HepG2 (cell line): ENCODE results near the gene STRN3. TPM values are rescaled to one million over a fixed set of nuclear protein-coding genes. Genes with fewer than 3 reads are reported as not detected.

Source experiments
- ATAC-seq: fragments of 200-7000 bp; cut with Tn5 transposase; 3 replicates; pipeline ENCODE4 v1.9.1; 2020; ENCODE audit warnings: mild to moderate bottlenecking, moderate library complexity
- BruUV-seq: library from RNA; stranded (reverse); fragments of 400-500 nt; replicated peaks from 2 replicates; lab custom pipeline; 2021; lab: Mats Ljungman, UMichigan
- CTCF ChIA-PET: fragments of 300-600 bp; formaldehyde crosslinking; extraction: SDS; loops from one replicate; lab custom pipeline; 2021; ENCODE audit warnings: low total read pairs, inconsistent platforms, low intra/inter-chr PET ratio; lab: Yijun Ruan, JAX
- POLR2A ChIA-PET: fragments of 350-600 bp; sonication (Branson Sonifier 250); formaldehyde crosslinking; loops from one replicate; lab custom pipeline; 2020; ENCODE audit warnings: antibody characterized with exemption, inconsistent platforms; lab: Yijun Ruan, JAX
- DNase-seq: peaks from one replicate; pipeline ENCODE4 v3.0.0-alpha.2; 2015; ENCODE audit warnings: low spot score
- FAIRE-seq: peaks from 3 replicates; lab custom pipeline; 2011; peaks lifted over from hg19 to GRCh38; lab: Jason Lieb, UNC
- H2AFZ ChIP-seq: one replicate; pipeline ENCODE4 v1.6.1; 2011; ENCODE audit warnings: low read length, inconsistent platforms
- H3K27ac ChIP-seq: fragments of 300-600 bp; 3 replicates; pipeline ENCODE4 v1.8.0; 2011; ENCODE audit warnings: mixed run types, mild to moderate bottlenecking, mixed read lengths, low read length, inconsistent platforms; ENCODE audit not compliant: insufficient read depth; ENCODE audit errors: extremely low read length
- H3K27me3 ChIP-seq, 2 experiments: fragments of 200-600 bp in 1 of 2; 2 replicates in 1 of 2; 3 replicates in 1 of 2; pipeline versions ENCODE4 v1.6.0 to v1.8.0; 2011; ENCODE audit warnings: low read length in 2 of 2, mild to moderate bottlenecking in 2 of 2, moderate library complexity in 2 of 2, inconsistent platforms in 1 of 2; ENCODE audit not compliant: insufficient read depth in 2 of 2, control insufficient read depth in 1 of 2
- H3K36me3 ChIP-seq, 2 experiments: fragments of 200-600 bp in 1 of 2; replicated peaks in 1 of 2; 2 replicates in 1 of 2; 3 replicates in 1 of 2; pipeline versions ENCODE4 v1.5.1 to v1.8.0; 2011; ENCODE audit warnings: low read length in 2 of 2, inconsistent platforms in 1 of 2; ENCODE audit not compliant: insufficient read depth in 2 of 2, control insufficient read depth in 1 of 2
- H3K4me1 ChIP-seq: 2 replicates; pipeline ENCODE4 v1.5.1; 2012; ENCODE audit warnings: low read length, inconsistent platforms; ENCODE audit not compliant: insufficient read depth
- H3K4me2 ChIP-seq: 2 replicates; pipeline ENCODE4 v1.6.0; 2011; ENCODE audit warnings: low read depth, low read length, inconsistent platforms
- H3K4me3 ChIP-seq, 3 experiments: fragments of 200-600 bp in 1 of 3; sonication (generic), shearing (Covaris generic) in 1 of 3; replicated peaks in 1 of 3; 2 replicates each; pipeline ENCODE4 v1.5.1; 2011 to 2016; ENCODE audit warnings: low read length in 3 of 3, inconsistent platforms in 2 of 3, low read depth in 2 of 3, mild to moderate bottlenecking in 2 of 3, control low read depth in 1 of 3, mixed read lengths in 1 of 3; ENCODE audit not compliant: insufficient read depth in 1 of 3
- H3K79me2 ChIP-seq: one replicate; pipeline ENCODE4 v1.6.1; 2011; ENCODE audit warnings: low read length, inconsistent platforms; ENCODE audit not compliant: insufficient read depth
- H3K9ac ChIP-seq: 2 replicates; pipeline ENCODE4 v1.6.0; 2011; ENCODE audit warnings: mild to moderate bottlenecking, low read depth, low read length, inconsistent platforms; ENCODE audit not compliant: insufficient read depth
- H3K9me3 ChIP-seq: 2 replicates; pipeline ENCODE4 v1.5.1; 2012; ENCODE audit warnings: mild to moderate bottlenecking, low read length
- H4K20me1 ChIP-seq: 2 replicates; pipeline ENCODE4 v1.6.0; 2011; ENCODE audit warnings: inconsistent platforms, mild to moderate bottlenecking, low read length, moderate library complexity; ENCODE audit not compliant: insufficient read depth
- ARID5B ChIP-seq: IDR thresholded peaks from 2 replicates; pipeline ENCODE4 v1.4.0; 2020; ENCODE audit warnings: mild to moderate bottlenecking, missing genetic modification reagents
- DMTF1 ChIP-seq: sonication (generic); formaldehyde crosslinking; IDR thresholded peaks from 2 replicates; pipeline ENCODE4 v1.4.0; 2020; ENCODE audit warnings: mild to moderate bottlenecking, missing genetic modification reagents
- ESRRA ChIP-seq: sonication (generic); formaldehyde crosslinking; IDR thresholded peaks from 2 replicates; pipeline ENCODE4 v1.5.1; 2020; ENCODE audit warnings: mild to moderate bottlenecking, low read depth, missing genetic modification reagents
- KDM6A ChIP-seq: IDR thresholded peaks from 2 replicates; pipeline ENCODE4 v1.6.1; 2016; ENCODE audit warnings: low read depth
- NKX3-1 ChIP-seq: sonication (generic); formaldehyde crosslinking; IDR thresholded peaks from 2 replicates; pipeline ENCODE4 v1.5.0; 2020; ENCODE audit warnings: missing genetic modification reagents
- NR2F1 ChIP-seq, 2 experiments: fragments of 450-650 bp in 1 of 2; formaldehyde crosslinking in 1 of 2; IDR thresholded peaks; 2 replicates each; pipeline versions ENCODE4 v1.5.0 to v1.6.1; 2016 to 2020; ENCODE audit warnings: mild to moderate bottlenecking in 1 of 2, missing compliant biosample characterization in 1 of 2, missing genetic modification reagents in 1 of 2, moderate library complexity in 1 of 2
- PHF8 ChIP-seq: sonication (generic); formaldehyde crosslinking; IDR thresholded peaks from 2 replicates; pipeline ENCODE4 v1.5.0; 2020; ENCODE audit warnings: missing genetic modification reagents
- PITX1 ChIP-seq: sonication (generic); formaldehyde crosslinking; IDR thresholded peaks from 2 replicates; pipeline ENCODE4 v1.5.1; 2020; ENCODE audit warnings: mild to moderate bottlenecking, missing genetic modification reagents
- REXO4 ChIP-seq: sonication (generic); formaldehyde crosslinking; IDR thresholded peaks from 2 replicates; pipeline ENCODE4 v1.8.0; 2022; ENCODE audit warnings: missing genetic modification reagents, mild to moderate bottlenecking, borderline replicate concordance
- SMAD1 ChIP-seq: sonication (generic); formaldehyde crosslinking; IDR thresholded peaks from 2 replicates; pipeline ENCODE4 v1.4.0; 2020; ENCODE audit warnings: missing genetic modification reagents, low read depth, mild to moderate bottlenecking, borderline replicate concordance
- SMAD9 ChIP-seq: sonication (generic); formaldehyde crosslinking; IDR thresholded peaks from 2 replicates; pipeline ENCODE4 v1.5.1; 2020; ENCODE audit warnings: mild to moderate bottlenecking, missing genetic modification reagents
- ZNF263 ChIP-seq: sonication (generic); formaldehyde crosslinking; IDR thresholded peaks from 2 replicates; pipeline ENCODE4 v1.4.0; 2020; ENCODE audit warnings: missing genetic modification reagents
- ZNF383 ChIP-seq: sonication (generic); formaldehyde crosslinking; IDR thresholded peaks from 2 replicates; pipeline ENCODE4 v1.4.0; 2020; ENCODE audit warnings: missing genetic modification reagents, mild to moderate bottlenecking, borderline replicate concordance
- ZNF546 ChIP-seq: sonication (generic); formaldehyde crosslinking; conservative IDR thresholded peaks from 2 replicates; pipeline ENCODE4 v1.8.1; 2023; ENCODE audit warnings: mild to moderate bottlenecking, missing genetic modification reagents
- ZNF607 ChIP-seq: sonication (generic); formaldehyde crosslinking; IDR thresholded peaks from 2 replicates; pipeline ENCODE4 v1.5.1; 2020; ENCODE audit warnings: missing genetic modification reagents, mild to moderate bottlenecking, borderline replicate concordance
- ZNF766 ChIP-seq: sonication (generic); formaldehyde crosslinking; IDR thresholded peaks from 2 replicates; pipeline ENCODE4 v1.5.0; 2020; ENCODE audit warnings: missing genetic modification reagents, borderline replicate concordance
- WGBS: methylation state at CpG from one replicate; pipeline ENCODE4 v1.1.6; 2017; ENCODE audit warnings: low lambda C conversion rate; 5-methylcytosine and 5-hydroxymethylcytosine counted together
- in situ Hi-C: cut with HindIII; loops from 2 replicates; pipeline ENCODE4 v1.10.0; 2017; ENCODE audit warnings: low pct_unique_long_range_greater_than_20kb; ENCODE audit not compliant: extremely low pct_ligation_motif_present
- intact Hi-C: fragments of 100-400 bp; cut with micrococcal nuclease; formaldehyde crosslinking; loops from one replicate; pipeline ENCODE4 v1.10.0; 2022; ENCODE audit not compliant: unreplicated experiment
- polyA plus RNA-seq, 8 experiments: library from polyadenylated mRNA; depleted of rRNA in 3 of 8; stranded (reverse) in 7 of 8; unstranded in 1 of 8; fragments of >200 nt; fragmentation: Illumina TruSeq in 4 of 8; extraction: Trizol in 4 of 8; gene quantifications; 2 replicates each; pipeline versions ENCODE4 v1.2.1 to v1.2.3, GENCODE V29; 2011 to 2016; ENCODE audit warnings: low read depth in 4 of 8, missing spikeins in 1 of 8, mixed read lengths in 1 of 8; ENCODE audit not compliant: insufficient read depth in 1 of 8
- total RNA-seq, 5 experiments: library from RNA; depleted of rRNA; stranded (reverse); fragments of >200 nt; fragmentation: Illumina TruSeq; extraction: Trizol; gene quantifications; 2 replicates each; pipeline ENCODE4 v1.2.3, GENCODE V29; 2016; ENCODE audit warnings: low read depth in 1 of 5

The STRN3 gene
- total and polyA plus RNA-seq, 2 of the 13 experiments (the other 11 are each of a cell fraction or from before 2014, with no cell fraction given): 49.4 to 123 TPM

GRCh38 chr14:31026450-31027235, 464 bp upstream of the STRN3 start:
- H3K36me3 ChIP-seq: peaks cover 1 to 3% of the 10 kb centered on the region in 2 experiments; a peak in 4 of 5 replicates
- ChIA-PET POLR2A (interaction anchor here (0.6 to 5.1 kb wide), 54 partner anchors 7 to 431 kb away, joined by 3 to 126 read pairs (median 8); partner anchors contain the start of genes COCH, DTD2, HEATR5A and HECTD1), CTCF (interaction anchor here (0.8 kb wide), 1 partner anchor 55 kb away, joined by 3 read pairs; no protein-coding TSS in a partner anchor)
- peak overlapping the region; percentile 96 to 97 (median 96) for H3K4me3 ChIP-seq
- peak; percentile 99 for DNase-seq
- in situ Hi-C loops: loop anchor here (10.0 kb wide), 1 partner anchor 58 kb away; no protein-coding TSS in a partner anchor
- no peaks in the 10 kb centered on the region for H3K9me3 ChIP-seq
- H3K4me1 ChIP-seq: peaks cover 73% of the 10 kb centered on the region
- peaks cover 51% of the 10 kb centered on the region for H3K79me2 ChIP-seq
- no TSS peak for BruUV-seq
- intact Hi-C loops: loop anchor here (1.0 to 5.0 kb wide), 6 partner anchors 8 to 181 kb away; partner anchors contain the start of gene HECTD1
- peak; percentile 93 for ATAC-seq
- peaks cover 0 to 5% of the 10 kb centered on the region in 2 experiments; a peak in 1 of 5 replicates for H3K27me3 ChIP-seq
- FAIRE-seq: peak; percentile 63
- H3K27ac ChIP-seq: peak overlapping the region; percentile 73
- H4K20me1 ChIP-seq: peaks cover 32% of the 10 kb centered on the region
- peak overlapping the region; percentile 99 for H3K9ac ChIP-seq
- H3K4me2 ChIP-seq: peak overlapping the region; percentile 66
- peak overlapping the region; percentile 2 for H2AFZ ChIP-seq
- under 1% methylated on average over 47 of the region's 48 CpGs for WGBS
- TF ChIP-seq DMTF1 (CRISPR knock-in tag) (no peak; the same call in 1 of the 2 replicates), SMAD9 (peak; percentile 88; the same call in 1 of the 2 replicates), ZNF263 (no peak), PITX1 (peak; percentile 10; the same call in 1 of the 2 replicates), REXO4 (CRISPR knock-in tag) (no peak), SMAD1 (CRISPR knock-in tag) (no peak; the same call in 1 of the 2 replicates), NR2F1 (CRISPR knock-in tag; IDR thresholded peaks at IDR 0.05) (0 out of 4 replicates have a peak, but pooled peaks of 1 of the 2 experiments have one; percentile 8), KDM6A (CRISPR knock-in tag) (no peak; the same call in 1 of the 2 replicates), ARID5B (CRISPR knock-in tag) (peak; percentile 43; the same call in 1 of the 2 replicates), PHF8 (CRISPR knock-in tag) (peak; percentile 80), ZNF607 (CRISPR knock-in tag) (peak; percentile 26; the same call in 1 of the 2 replicates), ZNF383 (CRISPR knock-in tag) (peak; percentile 99), ESRRA (CRISPR knock-in tag) (no peak; the same call in 1 of the 2 replicates), ZNF546 (CRISPR knock-in tag) (no peak), ZNF766 (CRISPR knock-in tag) (no peak; the same call in 1 of the 2 replicates), NKX3-1 (peak; percentile 17; the same call in 1 of the 2 replicates)
